Measurements from ENCODE around the gene NEK3. TPM values are rescaled to one million over a fixed set of nuclear protein-coding genes. Genes with fewer than 3 reads are reported as not detected.
"Not testable (repeated sequence)": the region's sequence is repeated elsewhere in the genome, so short reads cannot be mapped to it uniquely, and the experiment has no call there.

The NEK3 gene
- polyA plus RNA-seq, 2 of the 4 experiments (the other 2 are of a cell fraction), result 6.5 to 19.3 TPM

DNA sequence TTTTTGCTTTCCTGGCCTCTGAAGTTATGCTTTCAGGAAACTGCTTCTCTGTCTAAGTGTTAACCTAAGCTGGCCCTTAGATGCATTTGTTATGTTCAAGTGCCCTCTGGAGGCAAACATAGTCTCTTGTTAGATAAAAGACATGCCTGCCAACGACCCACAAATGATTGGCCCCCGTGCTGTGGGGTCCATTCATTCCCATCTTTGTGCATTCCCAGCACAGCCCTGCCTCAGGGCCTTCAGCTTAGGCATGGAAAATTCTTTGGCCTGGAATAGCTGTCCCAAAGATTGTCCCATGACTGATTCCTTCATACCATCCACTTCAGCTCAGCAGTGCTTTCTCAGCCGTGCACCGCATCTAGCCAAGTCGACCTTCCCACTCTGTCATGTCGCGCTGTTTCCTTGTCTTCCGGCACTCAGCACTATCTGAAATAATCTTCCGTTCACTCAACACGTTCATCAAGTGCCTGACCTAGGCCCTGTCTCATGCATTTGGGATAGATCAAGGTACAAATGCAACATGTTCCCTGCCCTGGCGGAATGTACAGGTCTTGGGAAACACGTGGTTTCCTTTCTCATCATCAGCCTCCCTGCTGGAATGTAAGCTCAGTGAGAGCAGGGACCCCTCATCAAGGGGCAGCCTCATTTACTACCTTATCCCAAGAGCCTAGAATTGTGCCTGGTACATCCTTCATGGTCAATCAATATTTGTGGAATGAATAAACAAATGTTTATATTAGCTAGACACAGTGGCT, 42.2 kb upstream of the NEK3 start:
- peak; percentile 15 to 54 for DNase-seq (ENCODE audit: low read depth in 1 of 2, low spot score in 1 of 2)
- H3K27ac ChIP-seq, POLR2A ChIA-PET, FAIRE-seq, H3K4me1 ChIP-seq, H3K4me3 ChIP-seq, H3K9me3 ChIP-seq, H3K4me2 ChIP-seq: not testable (repeated sequence)
- TF ChIP-seq SMC3 (IDR thresholded peaks at IDR 0.05) (0 out of 3 replicates have a peak, but pooled peaks have one; percentile 23), RAD21 (conservative IDR thresholded peaks at IDR 0.05 in 1 of 2, IDR thresholded peaks at IDR 0.05 in 1 of 2) (peak; percentile 56 to 60)
- TF ChIP-seq, protein P1, sequence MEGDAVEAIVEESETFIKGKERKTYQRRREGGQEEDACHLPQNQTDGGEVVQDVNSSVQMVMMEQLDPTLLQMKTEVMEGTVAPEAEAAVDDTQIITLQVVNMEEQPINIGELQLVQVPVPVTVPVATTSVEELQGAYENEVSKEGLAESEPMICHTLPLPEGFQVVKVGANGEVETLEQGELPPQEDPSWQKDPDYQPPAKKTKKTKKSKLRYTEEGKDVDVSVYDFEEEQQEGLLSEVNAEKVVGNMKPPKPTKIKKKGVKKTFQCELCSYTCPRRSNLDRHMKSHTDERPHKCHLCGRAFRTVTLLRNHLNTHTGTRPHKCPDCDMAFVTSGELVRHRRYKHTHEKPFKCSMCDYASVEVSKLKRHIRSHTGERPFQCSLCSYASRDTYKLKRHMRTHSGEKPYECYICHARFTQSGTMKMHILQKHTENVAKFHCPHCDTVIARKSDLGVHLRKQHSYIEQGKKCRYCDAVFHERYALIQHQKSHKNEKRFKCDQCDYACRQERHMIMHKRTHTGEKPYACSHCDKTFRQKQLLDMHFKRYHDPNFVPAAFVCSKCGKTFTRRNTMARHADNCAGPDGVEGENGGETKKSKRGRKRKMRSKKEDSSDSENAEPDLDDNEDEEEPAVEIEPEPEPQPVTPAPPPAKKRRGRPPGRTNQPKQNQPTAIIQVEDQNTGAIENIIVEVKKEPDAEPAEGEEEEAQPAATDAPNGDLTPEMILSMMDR (IDR thresholded peaks at IDR 0.05), result peak; percentile 34
- WGBS (ENCODE audit: missing lambda C conversion rate), result 54% methylated on average over 12 of the region's 12 CpGs
- peak; percentile 76 to 87; a peak in 5 of 6 replicates for ATAC-seq
- CTCF ChIA-PET, result interaction anchor here (0.7 to 4.5 kb wide), 15 partner anchors 14 to 392 kb away, joined by 3 to 20 read pairs (median 3); partner anchors contain the start of genes CCDC70 and VPS36

- no peak overlapping the region for H3K4me2 ChIP-seq
- H3K4me3 ChIP-seq, result no peak overlapping the region
- 98% methylated on average over 24 of the region's 34 CpGs for WGBS (ENCODE audit: missing lambda C conversion rate)
Observed at GRCh38 chr13:52195401-52195837, 36.0 kb upstream of the NEK3 start.

DNA sequence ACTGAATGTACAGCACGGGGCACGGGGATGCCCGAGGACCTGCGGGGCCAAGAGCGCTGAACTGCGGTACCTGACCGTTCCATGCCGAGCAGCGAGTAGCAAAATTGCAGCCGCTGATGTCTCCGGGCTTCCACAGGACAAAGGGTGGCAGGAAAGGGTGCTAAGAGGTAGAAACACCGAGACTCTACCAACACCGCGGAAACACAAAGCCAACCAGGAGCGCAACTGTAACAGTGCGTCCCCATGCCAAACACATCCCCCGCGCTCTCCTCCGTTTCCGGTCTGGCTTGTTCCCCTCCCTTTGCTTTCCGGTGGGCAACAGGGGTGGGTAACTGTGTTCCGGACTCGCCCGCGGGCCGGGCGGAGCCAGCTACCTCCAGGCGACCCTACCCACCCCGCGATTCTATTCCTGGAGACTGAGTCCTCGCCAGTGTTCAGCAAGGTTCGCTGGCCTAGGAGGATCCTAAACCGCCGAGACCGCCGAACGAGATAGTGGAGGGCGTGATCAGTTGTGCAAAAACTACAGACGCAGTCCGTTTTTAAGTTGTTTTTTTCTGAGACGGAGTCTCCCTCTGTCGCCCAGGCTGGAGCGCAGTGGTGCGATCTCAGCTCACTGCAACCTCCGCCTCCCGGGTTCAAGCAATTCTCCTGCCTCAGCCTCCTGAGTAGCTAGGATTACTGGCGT, 34.9 kb upstream of the NEK3 start:
- H3K4me2 ChIP-seq, result peak overlapping the region; percentile 77
- ChIA-PET POLR2A (interaction anchor here (1.0 kb wide), 1 partner anchor 67 kb away, joined by 5 read pairs; no protein-coding TSS in a partner anchor), CTCF (interaction anchor here (0.9 to 1.8 kb wide), 2 partner anchors 10 to 380 kb away, joined by 4 to 7 read pairs; no protein-coding TSS in a partner anchor)
- under 1% methylated on average over 25 of the region's 47 CpGs for WGBS (ENCODE audit: missing lambda C conversion rate)
- no peaks in the 10 kb centered on the region for H3K9me3 ChIP-seq
- DNase-seq (ENCODE audit: low read depth in 1 of 2, low spot score in 1 of 2) (peak; percentile 63 to 82), FAIRE-seq (no peak), ATAC-seq (peak; percentile 98)
- H3K4me3 ChIP-seq, result peak overlapping the region; percentile 87
- H3K27ac ChIP-seq, result peak overlapping the region; percentile 83 to 91
- H3K4me1 ChIP-seq, result no peaks in the 10 kb centered on the region
- TF ChIP-seq MAZ (IDR thresholded peaks at IDR 0.05; ENCODE audit: borderline replicate concordance, low read depth, low read length) (no peak), ZFP36 (IDR thresholded peaks at IDR 0.05; ENCODE audit: borderline replicate concordance, partially characterized antibody) (no peak), EHF (CRISPR knock-in tag; IDR thresholded peaks at IDR 0.05) (no peak), RCOR1 (IDR thresholded peaks at IDR 0.05; ENCODE audit: low read depth, low read length) (no peak), RFX5 (IDR thresholded peaks at IDR 0.05) (no peak), JUN (IDR thresholded peaks at IDR 0.05) (peak; percentile 56 to 81; a peak in 3 of 5 replicates), TFCP2L1 (CRISPR knock-in tag; IDR thresholded peaks at IDR 0.05) (no peak), POLR2A (IDR thresholded peaks at IDR 0.05; ENCODE audit: low read length) (peak; percentile 87), EHMT2 (IDR thresholded peaks at IDR 0.05; ENCODE audit: low read depth) (no peak), KDM5A (IDR thresholded peaks at IDR 0.05) (peak; percentile 52; the same call in 1 of the 2 replicates), PHF8 (IDR thresholded peaks at IDR 0.05; ENCODE audit: borderline replicate concordance, low read depth) (peak; percentile 52; the same call in 1 of the 2 replicates)
- TF ChIP-seq, protein P2, sequence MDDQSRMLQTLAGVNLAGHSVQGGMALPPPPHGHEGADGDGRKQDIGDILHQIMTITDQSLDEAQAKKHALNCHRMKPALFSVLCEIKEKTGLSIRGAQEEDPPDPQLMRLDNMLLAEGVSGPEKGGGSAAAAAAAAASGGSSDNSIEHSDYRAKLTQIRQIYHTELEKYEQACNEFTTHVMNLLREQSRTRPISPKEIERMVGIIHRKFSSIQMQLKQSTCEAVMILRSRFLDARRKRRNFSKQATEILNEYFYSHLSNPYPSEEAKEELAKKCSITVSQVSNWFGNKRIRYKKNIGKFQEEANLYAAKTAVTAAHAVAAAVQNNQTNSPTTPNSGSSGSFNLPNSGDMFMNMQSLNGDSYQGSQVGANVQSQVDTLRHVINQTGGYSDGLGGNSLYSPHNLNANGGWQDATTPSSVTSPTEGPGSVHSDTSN (IDR thresholded peaks at IDR 0.05), result 0 out of 2 replicates have a peak, but pooled peaks have one; percentile 25
- TF ChIP-seq, protein P3, sequence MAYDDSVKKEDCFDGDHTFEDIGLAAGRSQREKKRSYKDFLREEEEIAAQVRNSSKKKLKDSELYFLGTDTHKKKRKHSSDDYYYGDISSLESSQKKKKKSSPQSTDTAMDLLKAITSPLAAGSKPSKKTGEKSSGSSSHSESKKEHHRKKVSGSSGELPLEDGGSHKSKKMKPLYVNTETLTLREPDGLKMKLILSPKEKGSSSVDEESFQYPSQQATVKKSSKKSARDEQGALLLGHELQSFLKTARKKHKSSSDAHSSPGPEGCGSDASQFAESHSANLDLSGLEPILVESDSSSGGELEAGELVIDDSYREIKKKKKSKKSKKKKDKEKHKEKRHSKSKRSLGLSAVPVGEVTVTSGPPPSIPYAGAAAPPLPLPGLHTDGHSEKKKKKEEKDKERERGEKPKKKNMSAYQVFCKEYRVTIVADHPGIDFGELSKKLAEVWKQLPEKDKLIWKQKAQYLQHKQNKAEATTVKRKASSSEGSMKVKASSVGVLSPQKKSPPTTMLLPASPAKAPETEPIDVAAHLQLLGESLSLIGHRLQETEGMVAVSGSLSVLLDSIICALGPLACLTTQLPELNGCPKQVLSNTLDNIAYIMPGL (CRISPR knock-in tag; IDR thresholded peaks at IDR 0.05; ENCODE audit: borderline replicate concordance), result 0 out of 2 replicates have a peak, but pooled peaks have one; percentile 14
- TF ChIP-seq, protein P4, sequence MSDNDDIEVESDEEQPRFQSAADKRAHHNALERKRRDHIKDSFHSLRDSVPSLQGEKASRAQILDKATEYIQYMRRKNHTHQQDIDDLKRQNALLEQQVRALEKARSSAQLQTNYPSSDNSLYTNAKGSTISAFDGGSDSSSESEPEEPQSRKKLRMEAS (IDR thresholded peaks at IDR 0.05), result peak; percentile 86

More at GRCh38 chr13:52195401-52195837, 36.0 kb upstream of the NEK3 start:
- POLR2A ChIA-PET, result no interaction called here
- DNase-seq (ENCODE audit: low read depth in 1 of 2, low spot score in 1 of 2) (no peak), FAIRE-seq (no peak), ATAC-seq (no peak)
- Histone ChIP-seq H3K4me1 (no peaks in the 10 kb centered on the region), H3K27ac (no peak overlapping the region), H3K9me3 (no peaks in the 10 kb centered on the region)
- CTCF ChIA-PET, result interaction anchor here (0.9 kb wide), 1 partner anchor 299 kb away, joined by 3 read pairs; no protein-coding TSS in a partner anchor
- no peak for TF ChIP-seq BHLHE40 (IDR thresholded peaks at IDR 0.05; ENCODE audit: low read depth, low read length)
- TF ChIP-seq POLR2AphosphoS2 (conservative IDR thresholded peaks at IDR 0.05; ENCODE audit: low read length), result no peak
- TF ChIP-seq JUNB (IDR thresholded peaks at IDR 0.05), result no peak
- no peak for TF ChIP-seq MAFK (IDR thresholded peaks at IDR 0.05; ENCODE audit: partially characterized antibody)
- TF ChIP-seq MAZ (IDR thresholded peaks at IDR 0.05; ENCODE audit: borderline replicate concordance, low read depth, low read length), result no peak
- TF ChIP-seq CHD4 (IDR thresholded peaks at IDR 0.05; ENCODE audit: borderline replicate concordance), result no peak
- TF ChIP-seq, protein P2 (IDR thresholded peaks at IDR 0.05), result no peak
- no peak for TF ChIP-seq E2F6 (IDR thresholded peaks at IDR 0.05; ENCODE audit: borderline replicate concordance, low read depth)
- TF ChIP-seq SMC3 (IDR thresholded peaks at IDR 0.05), result no peak
- no peak for TF ChIP-seq ZC3H11A (IDR thresholded peaks at IDR 0.05)
